OCI-LY1 (cell line): ENCODE results near the gene BOC.

Experiments used
- H2AFZ ChIP-seq: fragments of 200-600 bp; sonication (generic), shearing (Covaris generic); 2 replicates; pipeline ENCODE4 v1.6.0; 2014; ENCODE audit warnings: antibody characterized with exemption, mild to moderate bottlenecking, low read length
- H3F3A ChIP-seq: fragments of 200-600 bp; sonication (generic), shearing (Covaris generic); 2 replicates; pipeline ENCODE4 v1.6.0; 2014; ENCODE audit warnings: mild to moderate bottlenecking, antibody characterized with exemption, low read length, moderate library complexity; ENCODE audit not compliant: insufficient read depth
- H3K27ac ChIP-seq: fragments of 200-600 bp; sonication (generic); 2 replicates; pipeline ENCODE4 v1.5.1; 2014; ENCODE audit warnings: low read length, mixed run types, mild to moderate bottlenecking, low read depth; ENCODE audit not compliant: poor library complexity, severe bottlenecking
- H3K27me3 ChIP-seq: fragments of 200-600 bp; sonication (generic); 2 replicates; pipeline ENCODE4 v1.6.0; 2014; ENCODE audit warnings: antibody characterized with exemption, mild to moderate bottlenecking, low read length, moderate library complexity; ENCODE audit not compliant: insufficient read depth
- H3K36me3 ChIP-seq: fragments of 200-600 bp; sonication (generic); 2 replicates; pipeline ENCODE4 v1.6.1; 2014; ENCODE audit warnings: mild to moderate bottlenecking, antibody characterized with exemption, low read length, moderate library complexity, mixed read lengths; ENCODE audit not compliant: insufficient read depth
- H3K4me1 ChIP-seq: fragments of 200-600 bp; sonication (generic); 2 replicates; pipeline ENCODE4 v1.5.1; 2014; ENCODE audit warnings: mild to moderate bottlenecking, low read length, moderate library complexity; ENCODE audit not compliant: insufficient read depth, severe bottlenecking
- H3K4me2 ChIP-seq: fragments of 200-600 bp; sonication (generic), shearing (Covaris generic); 2 replicates; pipeline ENCODE4 v1.6.1; 2014; ENCODE audit warnings: low read length
- H3K4me3 ChIP-seq: fragments of 200-600 bp; sonication (generic); 2 replicates; pipeline ENCODE4 v1.5.1; 2014; ENCODE audit warnings: low read length, low read depth, mild to moderate bottlenecking, mixed read lengths; ENCODE audit not compliant: poor library complexity, severe bottlenecking
- H3K79me2 ChIP-seq: fragments of 200-600 bp; shearing (Covaris generic); 2 replicates; pipeline ENCODE4 v1.6.1; 2016; ENCODE audit warnings: mixed run types, low read length, mixed read lengths; ENCODE audit not compliant: insufficient read depth
- H3K9ac ChIP-seq: fragments of 200-600 bp; sonication (generic), shearing (Covaris generic); 2 replicates; pipeline ENCODE4 v1.6.1; 2014; ENCODE audit warnings: mild to moderate bottlenecking, low read length, mixed read lengths
- H3K9me2 ChIP-seq: fragments of 200-600 bp; sonication (generic), shearing (Covaris generic); 2 replicates; pipeline ENCODE4 v1.6.1; 2014; ENCODE audit warnings: low read depth, mild to moderate bottlenecking, low read length, mixed read lengths
- H3K9me3 ChIP-seq: fragments of 200-600 bp; shearing (Covaris generic); 2 replicates; pipeline ENCODE4 v1.6.1; 2014; ENCODE audit warnings: low read length, mixed read lengths
- H4K20me1 ChIP-seq: fragments of 200-600 bp; sonication (generic), shearing (Covaris generic); 2 replicates; pipeline ENCODE4 v1.6.0; 2016; ENCODE audit warnings: mild to moderate bottlenecking, low read length; ENCODE audit not compliant: insufficient read depth
- CTCF ChIP-seq: fragments of 200-600 bp; sonication (generic), shearing (Covaris generic); IDR thresholded peaks from 2 replicates; pipeline ENCODE4 v1.5.1; 2017; ENCODE audit warnings: mild to moderate bottlenecking, antibody characterized with exemption, low read length, moderate library complexity, mixed read lengths
- EZH2 ChIP-seq: fragments of 200-600 bp; sonication (generic), shearing (Covaris generic); IDR thresholded peaks from 2 replicates; pipeline ENCODE4 v1.8.0; 2017; ENCODE audit warnings: borderline replicate concordance, mixed run types, mild to moderate bottlenecking, antibody characterized with exemption, low read length, moderate library complexity, mixed read lengths

Gene BOC

GRCh38 chr3:113304102-113304501, 92.7 kb downstream of the BOC start:
- Histone ChIP-seq H3K79me2 (no peaks in the 10 kb centered on the region), H3K4me2 (no peak overlapping the region), H3K4me1 (no peaks in the 10 kb centered on the region), H3K9me2 (no peaks in the 10 kb centered on the region), H3K27ac (no peak overlapping the region), H3K36me3 (no peaks in the 10 kb centered on the region), H3K9ac (no peak overlapping the region), H3K9me3 (no peaks in the 10 kb centered on the region), H2AFZ (no peak overlapping the region), H3K4me3 (no peak overlapping the region), H4K20me1 (no peaks in the 10 kb centered on the region), H3K27me3 (no peaks in the 10 kb centered on the region), H3F3A (no peaks in the 10 kb centered on the region)
- TF ChIP-seq EZH2: no peak
- no peak for TF ChIP-seq CTCF

GRCh38 chr3:113304856-113305540, 93.6 kb downstream of the BOC start:
- Histone ChIP-seq H2AFZ (no peak overlapping the region), H3K27ac (no peak overlapping the region), H3K4me1 (no peaks in the 10 kb centered on the region), H3K9me3 (no peaks in the 10 kb centered on the region), H3F3A (no peaks in the 10 kb centered on the region), H3K9ac (no peak overlapping the region), H3K27me3 (no peaks in the 10 kb centered on the region), H3K9me2 (no peaks in the 10 kb centered on the region), H4K20me1 (no peaks in the 10 kb centered on the region), H3K4me3 (no peak overlapping the region), H3K79me2 (no peaks in the 10 kb centered on the region), H3K36me3 (no peaks in the 10 kb centered on the region), H3K4me2 (no peak overlapping the region)
- no peak for TF ChIP-seq CTCF
- TF ChIP-seq EZH2: no peak

GRCh38 chr3:113310960-113311359, 99.6 kb downstream of the BOC start:
- TF ChIP-seq CTCF: no peak
- TF ChIP-seq EZH2: no peak
- Histone ChIP-seq H3K9me3 (peaks cover 2% of the 10 kb centered on the region), H3K4me2 (no peak overlapping the region), H4K20me1 (no peaks in the 10 kb centered on the region), H3F3A (no peaks in the 10 kb centered on the region), H3K9me2 (no peaks in the 10 kb centered on the region), H3K4me3 (no peak overlapping the region), H3K27ac (no peak overlapping the region), H3K36me3 (no peaks in the 10 kb centered on the region), H3K79me2 (no peaks in the 10 kb centered on the region), H2AFZ (no peak overlapping the region), H3K9ac (no peak overlapping the region), H3K27me3 (no peaks in the 10 kb centered on the region), H3K4me1 (no peaks in the 10 kb centered on the region)
